ENCODE data around the gene NCK2. TPM values are rescaled to one million over a fixed set of nuclear protein-coding genes. Genes with fewer than 3 reads are reported as not detected.

Gene NCK2
- total RNA-seq, 1 experiment from 2014 or later: 26.7 TPM

DNA sequence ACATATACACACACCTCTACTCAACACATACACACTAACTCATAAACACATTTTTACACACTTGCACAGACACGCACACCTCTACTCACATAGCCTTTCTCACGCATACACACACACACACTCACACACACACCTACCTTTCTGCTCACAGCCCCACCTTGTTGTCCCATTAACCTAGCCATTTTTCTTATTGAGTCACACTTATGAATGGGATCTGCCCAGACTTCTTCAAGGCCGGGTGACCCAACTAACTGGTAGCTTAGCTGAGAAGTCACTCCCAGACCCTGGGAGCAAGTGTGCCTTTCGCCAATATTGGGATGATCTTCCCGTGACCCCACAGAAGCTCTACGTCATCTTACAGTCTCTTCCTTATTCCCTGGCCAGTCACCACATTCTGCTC is 192.2 kb downstream of the NCK2 start:
- ChIA-PET POLR2A (no interaction called here), RAD21 (ENCODE audit: low non-redundant PET in 1 of 2, low total read pairs in 2 of 2, uncharacterized antibody in 2 of 2, unreplicated experiment in 2 of 2) (no interaction called here), CTCF (no interaction called here)
- no peak overlapping the region for H2AFZ ChIP-seq (ENCODE audit: low read depth, low read length, poor library complexity, severe bottlenecking)
- H4K20me1 ChIP-seq (ENCODE audit: insufficient read depth): no peaks in the 10 kb centered on the region
- intact Hi-C loops (cut with micrococcal nuclease): no loop called here
- no peaks in the 10 kb centered on the region for H3K4me1 ChIP-seq (ENCODE audit: control insufficient read depth in 1 of 2, insufficient read depth in 2 of 2, low read length in 2 of 2)
- H3K36me3 ChIP-seq (ENCODE audit: control insufficient read depth in 1 of 2, insufficient read depth in 2 of 2, low read length in 2 of 2): no peaks in the 10 kb centered on the region
- TF ChIP-seq CBX3 (IDR thresholded peaks at IDR 0.05; ENCODE audit: low read depth) (no peak), EZH2phosphoT487 (IDR thresholded peaks at IDR 0.05; ENCODE audit: borderline replicate concordance) (no peak), SP1 (IDR thresholded peaks at IDR 0.05; ENCODE audit: low read depth) (no peak), EGR1 (IDR thresholded peaks at IDR 0.05; ENCODE audit: low read depth) (no peak), SRF (IDR thresholded peaks at IDR 0.05; ENCODE audit: low read depth) (no peak), ZNF274 (IDR thresholded peaks at IDR 0.05; ENCODE audit: low read depth, low read length) (no peak)
- H3K27me3 ChIP-seq (ENCODE audit: insufficient read depth, low read length): no peaks in the 10 kb centered on the region
- no peak overlapping the region for H3K4me3 ChIP-seq (replicated peaks in 1 of 2; ENCODE audit: low read depth in 1 of 2, low read length in 2 of 2)
- no peaks in the 10 kb centered on the region for H3K9me2 ChIP-seq (ENCODE audit: insufficient read depth)
- DNase-seq (ENCODE audit: low read depth, low spot score): no peak
- BruUV-seq (replicated peaks): no TSS peak
- no peaks in the 10 kb centered on the region; a peak in 2 of 4 replicates for H3K9me3 ChIP-seq (ENCODE audit: control insufficient read depth in 1 of 2, insufficient read depth in 1 of 2, low read depth in 1 of 2, low read length in 2 of 2)
- H3K4me2 ChIP-seq (ENCODE audit: low read length): no peak overlapping the region
- no peaks in the 10 kb centered on the region for H3K79me2 ChIP-seq (ENCODE audit: insufficient read depth, low read length)
- H3K27ac ChIP-seq (ENCODE audit: low read depth, low read length): no peak overlapping the region
- ATAC-seq: no peak
- no peak overlapping the region for H3K9ac ChIP-seq (ENCODE audit: low read length)

DNA sequence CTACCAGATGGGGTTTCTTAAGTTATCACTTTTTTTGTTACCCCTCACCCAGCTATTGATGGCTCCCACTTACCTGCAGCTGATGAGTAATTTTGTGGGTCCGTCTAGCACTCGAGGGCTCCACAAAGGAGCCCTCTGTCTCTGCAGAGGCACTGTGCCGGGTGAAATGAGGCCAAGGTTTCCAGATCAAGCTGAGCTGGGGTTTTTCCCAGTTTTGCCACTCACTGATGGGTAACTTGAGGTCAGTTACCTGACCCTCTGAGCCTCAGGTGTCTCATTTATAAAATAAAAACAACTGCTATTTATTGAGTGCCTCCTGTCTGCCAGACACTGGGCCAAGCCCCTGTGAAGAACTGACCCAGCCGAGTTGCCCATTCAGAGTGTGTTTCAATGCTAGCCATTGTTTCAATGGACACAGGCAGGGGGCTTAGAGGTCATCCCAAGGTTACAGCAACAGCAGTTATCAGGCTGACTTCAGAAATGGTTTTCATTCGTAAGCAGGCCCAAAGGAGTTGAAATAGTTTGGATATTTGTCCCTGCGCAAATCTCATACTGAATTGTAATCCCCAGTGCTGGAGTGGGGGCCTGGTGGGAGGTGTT is 192.9 kb downstream of the NCK2 start:
- Histone ChIP-seq H3K4me1 (ENCODE audit: control insufficient read depth in 1 of 2, insufficient read depth in 2 of 2, low read length in 2 of 2) (no peaks in the 10 kb centered on the region), H2AFZ (ENCODE audit: low read depth, low read length, poor library complexity, severe bottlenecking) (no peak overlapping the region), H3K79me2 (ENCODE audit: insufficient read depth, low read length) (no peaks in the 10 kb centered on the region), H4K20me1 (ENCODE audit: insufficient read depth) (no peaks in the 10 kb centered on the region), H3K27me3 (ENCODE audit: insufficient read depth, low read length) (no peaks in the 10 kb centered on the region), H3K9me2 (ENCODE audit: insufficient read depth) (no peaks in the 10 kb centered on the region), H3K4me2 (ENCODE audit: low read length) (no peak overlapping the region), H3K9me3 (ENCODE audit: control insufficient read depth in 1 of 2, insufficient read depth in 1 of 2, low read depth in 1 of 2, low read length in 2 of 2) (no peaks in the 10 kb centered on the region; a peak in 2 of 4 replicates), H3K27ac (ENCODE audit: low read depth, low read length) (no peak overlapping the region), H3K9ac (ENCODE audit: low read length) (no peak overlapping the region), H3K36me3 (ENCODE audit: control insufficient read depth in 1 of 2, insufficient read depth in 2 of 2, low read length in 2 of 2) (no peaks in the 10 kb centered on the region), H3K4me3 (replicated peaks in 1 of 2; ENCODE audit: low read depth in 1 of 2, low read length in 2 of 2) (no peak overlapping the region)
- no peak for DNase-seq (ENCODE audit: low read depth, low spot score)
- intact Hi-C loops (cut with micrococcal nuclease): no loop called here
- CTCF ChIA-PET: no interaction called here
- RAD21 ChIA-PET (ENCODE audit: low non-redundant PET in 1 of 2, low total read pairs in 2 of 2, uncharacterized antibody in 2 of 2, unreplicated experiment in 2 of 2): no interaction called here
- no TSS peak for BruUV-seq (replicated peaks)
- POLR2A ChIA-PET: no interaction called here
- ATAC-seq: no peak
- TF ChIP-seq, protein P1, sequence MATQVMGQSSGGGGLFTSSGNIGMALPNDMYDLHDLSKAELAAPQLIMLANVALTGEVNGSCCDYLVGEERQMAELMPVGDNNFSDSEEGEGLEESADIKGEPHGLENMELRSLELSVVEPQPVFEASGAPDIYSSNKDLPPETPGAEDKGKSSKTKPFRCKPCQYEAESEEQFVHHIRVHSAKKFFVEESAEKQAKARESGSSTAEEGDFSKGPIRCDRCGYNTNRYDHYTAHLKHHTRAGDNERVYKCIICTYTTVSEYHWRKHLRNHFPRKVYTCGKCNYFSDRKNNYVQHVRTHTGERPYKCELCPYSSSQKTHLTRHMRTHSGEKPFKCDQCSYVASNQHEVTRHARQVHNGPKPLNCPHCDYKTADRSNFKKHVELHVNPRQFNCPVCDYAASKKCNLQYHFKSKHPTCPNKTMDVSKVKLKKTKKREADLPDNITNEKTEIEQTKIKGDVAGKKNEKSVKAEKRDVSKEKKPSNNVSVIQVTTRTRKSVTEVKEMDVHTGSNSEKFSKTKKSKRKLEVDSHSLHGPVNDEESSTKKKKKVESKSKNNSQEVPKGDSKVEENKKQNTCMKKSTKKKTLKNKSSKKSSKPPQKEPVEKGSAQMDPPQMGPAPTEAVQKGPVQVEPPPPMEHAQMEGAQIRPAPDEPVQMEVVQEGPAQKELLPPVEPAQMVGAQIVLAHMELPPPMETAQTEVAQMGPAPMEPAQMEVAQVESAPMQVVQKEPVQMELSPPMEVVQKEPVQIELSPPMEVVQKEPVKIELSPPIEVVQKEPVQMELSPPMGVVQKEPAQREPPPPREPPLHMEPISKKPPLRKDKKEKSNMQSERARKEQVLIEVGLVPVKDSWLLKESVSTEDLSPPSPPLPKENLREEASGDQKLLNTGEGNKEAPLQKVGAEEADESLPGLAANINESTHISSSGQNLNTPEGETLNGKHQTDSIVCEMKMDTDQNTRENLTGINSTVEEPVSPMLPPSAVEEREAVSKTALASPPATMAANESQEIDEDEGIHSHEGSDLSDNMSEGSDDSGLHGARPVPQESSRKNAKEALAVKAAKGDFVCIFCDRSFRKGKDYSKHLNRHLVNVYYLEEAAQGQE (IDR thresholded peaks at IDR 0.05; ENCODE audit: low read depth): no peak
- TF ChIP-seq SRF (IDR thresholded peaks at IDR 0.05; ENCODE audit: low read depth): no peak
- no peak for TF ChIP-seq EGR1 (IDR thresholded peaks at IDR 0.05; ENCODE audit: low read depth)
- TF ChIP-seq ZNF274 (IDR thresholded peaks at IDR 0.05; ENCODE audit: low read depth, low read length): no peak
- no peak for TF ChIP-seq YY1 (IDR thresholded peaks at IDR 0.05; ENCODE audit: extremely low read depth, insufficient replicate concordance, low read depth, low read length)
- TF ChIP-seq SIN3A (IDR thresholded peaks at IDR 0.05; ENCODE audit: low read depth): no peak
- TF ChIP-seq TCF7L2 (IDR thresholded peaks at IDR 0.05; ENCODE audit: borderline replicate concordance, extremely low read depth, insufficient read depth, insufficient read length): no peak
- no peak for TF ChIP-seq EZH2phosphoT487 (IDR thresholded peaks at IDR 0.05; ENCODE audit: borderline replicate concordance)
- TF ChIP-seq, protein P2, sequence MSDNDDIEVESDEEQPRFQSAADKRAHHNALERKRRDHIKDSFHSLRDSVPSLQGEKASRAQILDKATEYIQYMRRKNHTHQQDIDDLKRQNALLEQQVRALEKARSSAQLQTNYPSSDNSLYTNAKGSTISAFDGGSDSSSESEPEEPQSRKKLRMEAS (IDR thresholded peaks at IDR 0.05): no peak
- TF ChIP-seq, protein P3, sequence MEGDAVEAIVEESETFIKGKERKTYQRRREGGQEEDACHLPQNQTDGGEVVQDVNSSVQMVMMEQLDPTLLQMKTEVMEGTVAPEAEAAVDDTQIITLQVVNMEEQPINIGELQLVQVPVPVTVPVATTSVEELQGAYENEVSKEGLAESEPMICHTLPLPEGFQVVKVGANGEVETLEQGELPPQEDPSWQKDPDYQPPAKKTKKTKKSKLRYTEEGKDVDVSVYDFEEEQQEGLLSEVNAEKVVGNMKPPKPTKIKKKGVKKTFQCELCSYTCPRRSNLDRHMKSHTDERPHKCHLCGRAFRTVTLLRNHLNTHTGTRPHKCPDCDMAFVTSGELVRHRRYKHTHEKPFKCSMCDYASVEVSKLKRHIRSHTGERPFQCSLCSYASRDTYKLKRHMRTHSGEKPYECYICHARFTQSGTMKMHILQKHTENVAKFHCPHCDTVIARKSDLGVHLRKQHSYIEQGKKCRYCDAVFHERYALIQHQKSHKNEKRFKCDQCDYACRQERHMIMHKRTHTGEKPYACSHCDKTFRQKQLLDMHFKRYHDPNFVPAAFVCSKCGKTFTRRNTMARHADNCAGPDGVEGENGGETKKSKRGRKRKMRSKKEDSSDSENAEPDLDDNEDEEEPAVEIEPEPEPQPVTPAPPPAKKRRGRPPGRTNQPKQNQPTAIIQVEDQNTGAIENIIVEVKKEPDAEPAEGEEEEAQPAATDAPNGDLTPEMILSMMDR (IDR thresholded peaks at IDR 0.05 in 2 of 3, conservative IDR thresholded peaks at IDR 0.05 in 1 of 3; ENCODE audit: borderline replicate concordance in 1 of 3, insufficient read depth in 1 of 3, low read depth in 2 of 3, low read length in 2 of 3): no peak
- no peak for TF ChIP-seq ELF1 (IDR thresholded peaks at IDR 0.05; ENCODE audit: borderline replicate concordance, low read depth)
- TF ChIP-seq ZFX (IDR thresholded peaks at IDR 0.05): no peak
- no peak for TF ChIP-seq CEBPB (IDR thresholded peaks at IDR 0.05; ENCODE audit: low read depth)
